NCI-H510A (cell line): ENCODE results near the gene FEM1C.

Source experiments
- DNase-seq: peaks from one replicate; lab custom pipeline; 2025; lab: John Stamatoyannopoulos, UW

Gene FEM1C

DNA sequence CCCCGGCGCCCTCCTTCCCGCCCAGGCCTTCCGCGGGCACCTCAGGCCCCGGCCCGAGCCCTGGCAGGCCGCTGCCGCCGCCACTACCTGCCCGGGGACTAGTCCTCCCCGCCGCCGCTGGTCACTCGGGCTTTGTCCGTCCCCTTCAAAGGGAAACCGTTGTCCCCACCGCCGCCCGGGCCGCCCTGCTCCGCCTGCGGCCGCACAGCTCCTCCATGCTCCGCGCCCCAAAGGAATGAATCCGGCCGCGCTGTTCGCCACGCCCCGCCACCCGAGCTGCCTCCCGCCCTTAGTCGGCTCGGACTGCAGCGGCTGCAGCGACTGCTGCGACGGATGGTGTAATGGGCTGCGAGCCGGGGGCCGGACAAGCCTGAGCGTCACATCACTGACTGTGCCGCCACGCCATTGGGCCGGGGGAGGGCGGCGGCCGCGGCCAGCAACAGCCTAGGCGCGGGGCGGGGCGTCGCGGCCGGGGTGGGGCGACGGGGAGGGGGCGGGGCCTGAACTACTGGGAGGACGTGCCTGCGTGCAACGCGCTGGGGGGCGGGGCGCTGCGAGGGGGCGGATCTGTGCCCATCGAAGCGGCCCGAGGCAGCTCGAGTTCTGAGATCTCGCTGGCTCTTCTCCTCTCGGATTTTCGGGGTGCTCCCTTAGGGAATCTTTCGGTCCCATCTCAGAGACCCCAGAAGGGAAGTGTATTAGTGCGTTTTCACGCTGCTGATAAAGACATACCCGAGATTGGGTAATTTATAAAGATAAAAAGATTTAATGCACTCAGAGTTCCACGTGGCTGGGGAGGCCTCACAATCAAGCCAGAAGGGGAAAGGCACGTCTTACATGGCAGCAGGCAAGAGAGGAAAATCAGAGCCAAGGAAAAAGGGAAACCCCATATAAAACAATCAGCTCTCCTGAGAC lies at the start of gene FEM1C:
Gene FEM1C, minus strand, starts transcription at position 340 of the 915 bp plus-strand sequence. CDS start 1,282 bp downstream, outside the sequence.
- peak; percentile 84 for DNase-seq

GRCh38 chr5:115589043-115589442 lies 44.5 kb upstream of the FEM1C start:
- DNase-seq: no peak

GRCh38 chr5:115588640-115589039 lies 44.1 kb upstream of the FEM1C start:
- no peak for DNase-seq

DNA sequence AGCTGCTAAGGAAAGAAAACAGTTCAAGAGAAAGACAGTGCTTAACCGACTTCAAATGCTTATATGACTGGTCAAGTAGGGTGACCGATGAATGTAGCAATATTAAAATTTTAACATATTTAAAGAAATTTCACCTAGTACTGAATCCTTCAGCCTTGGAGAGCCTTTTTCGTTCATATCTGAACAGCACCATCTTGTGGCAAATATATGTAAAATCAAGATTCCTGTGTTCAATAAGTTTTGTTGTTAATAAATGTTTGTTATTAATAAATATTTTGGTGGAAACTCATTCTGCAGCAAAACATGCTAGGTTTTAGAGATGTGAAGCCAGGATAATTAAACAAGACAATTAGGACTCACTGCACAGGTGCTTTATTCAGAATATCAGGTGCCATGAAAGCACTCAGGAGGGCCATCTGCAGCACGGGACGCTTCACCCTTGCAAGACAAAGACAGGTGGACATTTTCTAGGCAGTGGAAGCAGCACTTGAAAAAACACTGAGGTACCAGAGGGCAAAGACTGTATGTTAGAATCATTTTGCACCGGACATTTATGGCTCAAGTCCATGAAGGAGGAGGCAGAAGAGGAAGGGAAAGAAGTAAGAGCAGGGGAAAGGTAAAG lies 42.1 kb upstream of the FEM1C start:
- DNase-seq: no peak

GRCh38 chr5:115585265-115585664 lies 40.7 kb upstream of the FEM1C start:
- no peak for DNase-seq

GRCh38 chr5:115584501-115584900 lies 39.9 kb upstream of the FEM1C start:
- DNase-seq: no peak

DNA sequence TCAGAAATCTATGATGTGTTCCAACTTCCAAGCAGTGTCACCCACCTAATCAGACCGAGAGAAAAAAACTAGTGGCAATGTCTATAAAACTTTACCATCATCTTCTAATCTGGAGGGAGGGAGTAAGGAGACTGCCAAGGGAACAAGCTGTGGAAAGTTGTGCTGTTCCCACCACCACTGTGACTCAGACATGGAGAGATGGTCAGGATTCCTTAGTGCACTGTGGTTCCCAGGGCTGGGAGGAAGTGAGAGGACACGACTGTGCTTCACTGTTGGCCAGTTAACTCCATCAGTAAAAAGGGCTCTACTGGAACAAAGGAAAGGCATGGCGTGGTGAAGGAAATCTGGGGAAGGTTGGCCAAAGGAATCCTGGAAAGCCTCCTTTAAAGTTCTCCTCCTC lies 38.9 kb upstream of the FEM1C start:
- DNase-seq: no peak

- DNase-seq: no peak
Observed at GRCh38 chr5:115580941-115581340, 36.4 kb upstream of the FEM1C start.

- DNase-seq: no peak
Observed at GRCh38 chr5:115579747-115580173, 35.2 kb upstream of the FEM1C start.

GRCh38 chr5:115579216-115579615 lies 34.6 kb upstream of the FEM1C start:
- no peak for DNase-seq

DNA sequence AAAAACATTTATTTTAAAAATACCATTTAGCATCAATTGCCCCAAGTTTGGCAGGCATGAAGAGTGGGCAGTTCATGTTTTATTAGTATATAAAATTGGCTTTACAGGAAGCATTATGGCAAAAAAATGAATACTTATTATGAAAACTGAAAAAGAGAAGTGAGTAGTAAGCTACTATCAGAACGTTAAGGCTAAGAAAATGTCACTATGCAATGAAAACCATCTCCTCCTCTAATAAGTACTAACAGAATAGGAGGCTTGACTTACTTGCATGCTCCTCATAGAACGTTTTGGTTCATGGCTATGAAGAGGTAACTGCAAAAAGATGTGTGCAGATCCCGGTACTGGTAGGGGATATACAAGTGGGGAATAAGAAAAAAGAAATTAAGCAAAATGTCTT lies 34.1 kb upstream of the FEM1C start:
- DNase-seq: no peak

GRCh38 chr5:115577741-115578140 lies 33.2 kb upstream of the FEM1C start:
- DNase-seq: no peak

- DNase-seq: no peak
Observed at GRCh38 chr5:115577329-115577728, 32.8 kb upstream of the FEM1C start.

GRCh38 chr5:115575167-115576070 lies 30.8 kb upstream of the FEM1C start:
- no peak for DNase-seq

GRCh38 chr5:115573133-115573532 lies 28.6 kb upstream of the FEM1C start:
- DNase-seq: no peak

DNA sequence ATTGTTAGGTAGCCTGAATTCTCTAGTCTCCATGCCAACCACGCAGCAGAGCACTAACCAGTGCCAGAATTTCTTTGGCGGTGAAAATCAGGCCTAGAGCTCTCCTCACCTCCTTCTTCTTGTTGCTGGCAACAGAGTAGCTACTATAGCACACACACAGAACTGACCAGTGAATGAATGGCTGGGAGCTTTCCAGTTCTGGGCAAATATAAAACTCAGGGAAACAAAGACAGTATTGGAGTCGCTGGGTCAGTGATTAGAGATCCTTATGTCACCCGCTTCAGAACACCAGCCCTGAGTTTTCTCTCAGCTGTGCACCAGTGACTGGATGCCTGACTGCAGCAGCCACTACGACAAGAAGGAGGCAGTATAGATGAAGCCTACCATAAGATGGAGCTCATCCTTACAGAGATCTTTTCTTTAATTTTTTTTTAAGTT lies 26.9 kb upstream of the FEM1C start:
- no peak for DNase-seq

DNA sequence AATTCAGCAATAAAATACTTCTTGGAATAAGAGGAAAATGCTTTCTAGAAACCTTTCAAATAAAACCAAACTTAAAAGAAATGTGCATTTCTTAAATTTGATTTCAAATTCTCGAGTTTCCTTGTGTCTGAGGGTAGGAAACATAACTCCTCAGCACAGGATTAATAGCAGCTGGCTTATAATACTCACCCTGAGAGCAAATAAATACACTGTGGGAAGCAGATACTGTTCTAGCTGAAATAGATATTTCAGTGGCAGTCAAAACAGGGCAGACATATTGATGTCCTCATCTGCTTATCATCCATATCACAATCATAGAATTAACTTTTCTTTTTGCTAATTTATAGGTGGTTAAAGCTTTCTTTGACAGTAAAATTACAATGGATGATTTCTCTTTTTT lies 24.1 kb upstream of the FEM1C start:
- no peak for DNase-seq

- no peak for DNase-seq
Observed at GRCh38 chr5:115565233-115565632, 20.7 kb upstream of the FEM1C start.

- DNase-seq: no peak
Observed at GRCh38 chr5:115561176-115561575, 16.6 kb upstream of the FEM1C start.

DNA sequence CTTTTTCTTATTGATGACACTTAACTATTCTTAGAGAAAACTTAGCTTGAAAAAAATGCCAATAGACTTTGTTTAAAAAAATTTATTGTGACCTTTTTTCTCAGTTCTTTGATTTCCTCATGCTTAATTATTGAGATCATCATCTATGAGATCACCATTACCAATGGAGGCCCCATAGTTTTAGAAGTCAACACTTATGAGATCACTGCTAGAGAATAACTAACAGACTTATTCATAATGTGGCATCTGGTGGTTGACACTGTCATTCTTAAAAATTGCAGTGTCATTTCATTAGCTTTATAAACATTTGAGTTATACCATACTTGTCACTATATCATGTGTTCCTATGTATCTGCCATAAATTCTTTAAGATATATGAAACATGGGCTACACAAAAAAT lies 14.9 kb upstream of the FEM1C start:
- DNase-seq: no peak

DNA sequence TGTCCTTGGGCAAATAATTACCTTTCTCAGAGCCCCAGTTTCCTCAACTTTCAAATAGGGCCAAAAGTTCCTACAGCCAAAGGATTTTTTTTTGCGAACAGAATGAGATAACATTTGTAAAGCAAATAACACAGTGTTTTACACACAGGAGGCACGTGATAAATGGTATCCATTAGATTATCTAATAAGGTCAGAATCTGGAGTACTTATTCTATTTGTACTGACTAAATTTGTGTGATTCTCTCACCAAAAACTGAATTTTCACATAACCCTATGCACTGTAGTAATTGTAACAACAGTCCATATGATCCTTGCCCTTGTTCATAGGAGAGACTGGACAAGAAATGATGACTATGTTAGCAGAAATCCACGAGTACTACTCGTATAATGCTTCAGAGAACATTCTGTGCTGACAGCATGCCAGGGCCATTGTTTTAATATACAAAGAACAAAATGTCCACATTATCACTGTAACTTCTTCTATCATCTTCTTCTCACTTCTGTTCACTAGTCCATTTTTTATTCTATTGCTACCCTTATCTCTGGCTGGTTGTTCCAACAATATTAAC lies 13.9 kb upstream of the FEM1C start:
- DNase-seq: no peak
